HEK293T (cell line): ENCODE measurements around the gene VAV3.

ENCODE experiments used
- CTCF ChIA-PET: fragments of 350-600 bp; formaldehyde crosslinking; extraction: SDS; loops from one replicate; lab custom pipeline; 2021; ENCODE audit warnings: antibody characterized with exemption, inconsistent platforms; lab: Yijun Ruan, JAX
- POLR2A ChIA-PET: fragments of 350-600 bp; formaldehyde crosslinking; extraction: SDS; loops from one replicate; lab custom pipeline; 2020; ENCODE audit warnings: antibody characterized with exemption, inconsistent platforms; lab: Yijun Ruan, JAX
- DNase-seq: peaks from one replicate; pipeline ENCODE4 v3.0.0; 2012; ENCODE audit warnings: mixed read lengths; ENCODE audit errors: extremely low spot score
- ARNT ChIP-seq: fragments of 450-650 bp; IDR thresholded peaks from 2 replicates; pipeline ENCODE4 v1.6.1; 2017; ENCODE audit warnings: mild to moderate bottlenecking
- BHLHE40 ChIP-seq: fragments of 450-650 bp; IDR thresholded peaks from 2 replicates; pipeline ENCODE4 v1.6.1; 2016; ENCODE audit warnings: mild to moderate bottlenecking, moderate library complexity, borderline replicate concordance
- CTBP1 ChIP-seq: fragments of 450-650 bp; IDR thresholded peaks from 2 replicates; pipeline ENCODE4 v1.6.1; 2016; ENCODE audit warnings: borderline replicate concordance
- ELF4 ChIP-seq: fragments of 450-650 bp; IDR thresholded peaks from 2 replicates; pipeline ENCODE4 v1.6.1; 2017; ENCODE audit warnings: antibody characterized with exemption
- FOXA1 ChIP-seq: fragments of 450-650 bp; IDR thresholded peaks from 2 replicates; pipeline ENCODE4 v1.6.1; 2016; ENCODE audit warnings: mild to moderate bottlenecking
- FOXK2 ChIP-seq: fragments of 450-650 bp; IDR thresholded peaks from 2 replicates; pipeline ENCODE4 v1.6.1; 2016; ENCODE audit warnings: mild to moderate bottlenecking
- FOXM1 ChIP-seq: fragments of 450-650 bp; IDR thresholded peaks from 2 replicates; pipeline ENCODE4 v1.6.1; 2017; ENCODE audit warnings: mild to moderate bottlenecking, borderline replicate concordance
- HDGF ChIP-seq: fragments of 450-650 bp; IDR thresholded peaks from 2 replicates; pipeline ENCODE4 v1.6.1; 2017; ENCODE audit warnings: antibody characterized with exemption, borderline replicate concordance
- L3MBTL2 ChIP-seq: fragments of 450-650 bp; conservative IDR thresholded peaks from 2 replicates; pipeline ENCODE4 v1.6.1; 2016; ENCODE audit warnings: mild to moderate bottlenecking
- LEF1 ChIP-seq: fragments of 450-650 bp; IDR thresholded peaks from 2 replicates; pipeline ENCODE4 v1.6.1; 2017; ENCODE audit warnings: mild to moderate bottlenecking, borderline replicate concordance
- NFRKB ChIP-seq: fragments of 450-650 bp; IDR thresholded peaks from 2 replicates; pipeline ENCODE4 v1.6.1; 2016; ENCODE audit warnings: mild to moderate bottlenecking, moderate library complexity
- PKNOX1 ChIP-seq: fragments of 450-650 bp; IDR thresholded peaks from 2 replicates; pipeline ENCODE4 v1.6.1; 2016
- SP1 ChIP-seq: fragments of 450-650 bp; IDR thresholded peaks from 2 replicates; pipeline ENCODE4 v1.6.1; 2017
- SUZ12 ChIP-seq: fragments of 450-650 bp; IDR thresholded peaks from 2 replicates; pipeline ENCODE4 v1.6.1; 2016; ENCODE audit warnings: mild to moderate bottlenecking
- TARDBP ChIP-seq: fragments of 450-650 bp; IDR thresholded peaks from 2 replicates; pipeline ENCODE4 v1.6.1; 2016
- ZNF384 ChIP-seq: fragments of 450-650 bp; IDR thresholded peaks from 2 replicates; pipeline ENCODE4 v1.6.1; 2016

Gene VAV3

GRCh38 chr1:107843989-107844388, 121.0 kb downstream of the VAV3 start:
- TF ChIP-seq SUZ12 (no peak), ZNF384 (no peak), BHLHE40 (no peak), TARDBP (no peak), FOXM1 (no peak), L3MBTL2 (no peak), FOXA1 (no peak), FOXK2 (no peak), SP1 (no peak), NFRKB (no peak), PKNOX1 (no peak), ELF4 (no peak), CTBP1 (no peak), HDGF (no peak), ARNT (no peak), LEF1 (no peak)
- DNase-seq: no peak
- CTCF ChIA-PET: no interaction called here
- POLR2A ChIA-PET: no interaction called here

GRCh38 chr1:107842241-107842640, 122.7 kb downstream of the VAV3 start:
- ChIA-PET CTCF (interaction anchor here (0.7 to 0.8 kb wide), 2 partner anchors 284 to 1397 kb away, joined by 3 read pairs; no protein-coding TSS in a partner anchor), POLR2A (no interaction called here)
- DNase-seq: no peak
- no peak for TF ChIP-seq SP1
- no peak for TF ChIP-seq ZNF384

- no peak for DNase-seq
- ChIA-PET POLR2A (no interaction called here), CTCF (interaction anchor here (0.8 kb wide), 1 partner anchor 19 kb away, joined by 3 read pairs; no protein-coding TSS in a partner anchor)
- TF ChIP-seq TARDBP: no peak
- no peak for TF ChIP-seq ELF4
- TF ChIP-seq HDGF: no peak
- TF ChIP-seq L3MBTL2: no peak
- TF ChIP-seq FOXM1: no peak
- TF ChIP-seq ARNT: no peak
These were observed 124.3 kb downstream of the VAV3 start for GRCh38 chr1:107840725-107841124.

GRCh38 chr1:107838056-107838455, 126.9 kb downstream of the VAV3 start:
- no peak for DNase-seq
- ChIA-PET CTCF (no interaction called here), POLR2A (no interaction called here)
- TF ChIP-seq PKNOX1 (no peak), LEF1 (no peak), ELF4 (no peak), CTBP1 (no peak), TARDBP (no peak), SP1 (no peak), ARNT (no peak), L3MBTL2 (no peak), SUZ12 (no peak), FOXA1 (no peak), ZNF384 (no peak), HDGF (no peak), BHLHE40 (no peak), FOXK2 (no peak), NFRKB (no peak)

- ChIA-PET POLR2A (no interaction called here), CTCF (no interaction called here)
- no peak for DNase-seq
- no peak for TF ChIP-seq L3MBTL2
- TF ChIP-seq BHLHE40: no peak
- TF ChIP-seq FOXK2: no peak
- TF ChIP-seq FOXM1: no peak
- TF ChIP-seq CTBP1: no peak
- no peak for TF ChIP-seq HDGF
These were observed 129.8 kb downstream of the VAV3 start for GRCh38 chr1:107835151-107835670.

- ChIA-PET CTCF (no interaction called here), POLR2A (no interaction called here)
- TF ChIP-seq CTBP1 (no peak), NFRKB (no peak), FOXK2 (no peak), PKNOX1 (no peak), TARDBP (no peak), FOXA1 (no peak), SP1 (no peak), ZNF384 (no peak), SUZ12 (no peak), L3MBTL2 (no peak)
- DNase-seq: no peak
These were observed 131.9 kb downstream of the VAV3 start for GRCh38 chr1:107833061-107833460.

GRCh38 chr1:107831921-107832320, 133.1 kb downstream of the VAV3 start:
- ChIA-PET CTCF (no interaction called here), POLR2A (no interaction called here)
- TF ChIP-seq FOXM1 (no peak), SUZ12 (no peak), NFRKB (no peak), ZNF384 (no peak), LEF1 (no peak)
- no peak for DNase-seq
